Kidney capillary endothelial cell (primary cell): ENCODE measurements around the gene SLC16A10.

ENCODE experiments used
- DNase-seq: peaks from one replicate; pipeline ENCODE4 v3.0.0-alpha.2; 2018; ENCODE audit warnings: low spot score

SLC16A10 gene

GRCh38 chr6:111260570-111261298, 173.4 kb downstream of the SLC16A10 start:
- DNase-seq = no peak

DNA sequence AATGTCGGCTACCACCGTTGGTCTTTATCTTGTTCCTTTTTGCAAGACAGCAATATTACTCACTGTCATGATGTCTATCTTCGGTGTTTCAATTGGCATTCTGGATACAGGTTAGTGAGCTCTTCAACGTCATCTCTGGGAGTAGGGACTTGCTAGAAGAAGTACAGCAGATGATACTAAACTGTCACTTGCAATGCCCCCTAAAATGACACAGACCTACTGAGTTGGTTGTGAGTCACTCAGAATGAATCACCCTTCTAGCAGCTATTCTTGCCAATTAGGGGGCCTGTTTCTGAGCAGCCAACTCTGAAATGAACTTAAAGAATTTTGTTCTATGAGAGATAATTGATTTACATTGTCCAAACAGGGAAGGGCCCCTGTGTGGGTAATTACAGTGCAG, 176.5 kb downstream of the SLC16A10 start:
- peak; percentile 59 for DNase-seq

GRCh38 chr6:111265842-111266241, 178.5 kb downstream of the SLC16A10 start:
- DNase-seq = no peak

DNA sequence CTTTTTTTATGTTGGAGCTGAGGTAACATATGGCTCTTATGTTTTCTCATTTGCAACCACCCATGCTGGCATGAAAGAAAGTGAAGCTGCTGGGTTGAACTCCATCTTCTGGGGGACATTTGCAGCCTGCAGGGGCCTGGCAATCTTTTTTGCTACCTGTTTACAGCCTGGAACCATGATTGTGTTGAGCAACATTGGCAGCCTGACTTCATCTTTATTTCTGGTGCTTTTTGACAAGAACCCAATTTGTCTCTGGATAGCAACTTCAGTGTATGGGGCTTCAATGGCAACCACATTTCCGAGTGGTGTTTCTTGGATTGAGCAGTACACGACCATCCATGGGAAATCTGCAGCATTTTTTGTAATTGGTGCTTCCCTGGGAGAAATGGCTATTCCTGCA, 179.0 kb downstream of the SLC16A10 start:
- DNase-seq = no peak

GRCh38 chr6:111267764-111268333, 180.5 kb downstream of the SLC16A10 start:
- no peak for DNase-seq

DNA sequence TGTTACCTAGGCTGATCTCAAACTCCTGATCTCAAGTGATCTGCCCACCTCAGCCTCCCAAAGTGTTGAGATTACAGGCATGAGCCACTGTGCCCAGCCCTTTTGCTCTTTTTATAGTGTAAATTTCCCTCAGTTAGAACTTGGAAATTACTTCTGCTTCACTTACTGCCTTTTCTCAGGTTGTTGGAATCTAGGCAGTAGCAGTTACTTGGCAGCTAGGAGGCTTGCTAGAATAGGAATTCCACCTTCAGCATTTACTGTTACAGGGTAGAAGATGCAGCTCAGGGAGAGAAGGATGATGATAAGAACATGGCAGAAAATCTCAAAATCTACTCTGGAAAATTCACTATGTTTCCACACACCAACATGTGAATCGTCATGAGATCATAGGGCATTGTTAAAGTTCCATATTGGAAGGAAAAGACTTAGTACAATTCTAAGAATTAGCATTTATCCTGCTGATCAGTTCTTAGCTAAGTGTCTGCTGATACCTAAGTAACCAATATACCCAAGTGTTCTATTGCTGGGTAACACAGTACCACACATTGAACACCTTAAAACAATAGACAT, 182.2 kb downstream of the SLC16A10 start:
- DNase-seq = no peak

- DNase-seq = no peak
Measured at GRCh38 chr6:111270121-111270520, 182.8 kb downstream of the SLC16A10 start.

DNA sequence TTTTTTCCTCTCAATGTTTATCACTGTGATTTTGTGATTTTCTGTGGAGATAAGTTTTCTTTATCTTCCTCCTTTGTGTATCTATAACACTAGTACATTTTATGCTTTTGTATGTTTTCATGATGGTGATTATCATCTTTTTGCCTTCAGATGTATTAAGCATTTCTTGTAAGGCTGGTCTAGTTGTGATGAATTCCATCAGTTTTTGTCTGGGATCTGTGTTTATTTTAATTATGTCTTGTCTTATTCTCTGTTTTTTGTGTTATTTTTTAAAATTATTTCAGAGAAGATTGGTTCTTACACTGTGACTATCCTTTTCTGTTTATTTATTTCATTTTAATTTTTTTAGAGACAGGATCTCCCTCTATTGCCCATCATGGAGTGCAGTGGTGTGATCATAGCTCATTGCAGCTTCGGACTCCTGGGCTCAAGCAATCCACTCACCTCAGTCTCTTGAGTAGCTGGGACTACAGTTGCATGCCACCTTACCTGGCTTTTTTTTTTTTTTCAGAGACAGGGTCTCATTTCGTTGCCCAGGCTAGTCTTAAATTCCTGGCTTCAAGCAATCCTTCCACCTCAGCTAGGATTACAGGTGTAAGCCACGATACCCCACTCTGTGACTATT, 187.4 kb downstream of the SLC16A10 start:
- DNase-seq = no peak

- DNase-seq = no peak
Measured at GRCh38 chr6:111276335-111276734, 189.0 kb downstream of the SLC16A10 start.

GRCh38 chr6:111276736-111277135, 189.4 kb downstream of the SLC16A10 start:
- no peak for DNase-seq

DNA sequence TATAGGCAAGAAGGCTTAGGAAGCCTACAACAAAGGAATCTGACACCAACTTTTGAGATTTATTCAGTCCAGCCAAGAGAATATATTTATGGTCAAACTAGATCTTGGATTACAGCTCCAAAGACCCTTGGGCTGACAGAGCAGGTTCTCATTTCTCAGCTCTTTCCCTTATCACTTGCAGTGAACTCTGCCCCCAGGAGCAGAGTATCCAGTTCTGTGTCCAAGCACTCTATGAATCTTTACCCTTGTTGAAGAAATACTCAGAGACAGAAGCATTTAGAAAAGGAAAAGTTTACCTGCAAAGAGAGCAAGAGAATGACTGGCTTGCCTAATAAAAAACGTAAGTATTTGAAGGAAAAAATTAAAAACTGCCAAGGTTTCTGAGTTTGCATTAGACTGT, 190.5 kb downstream of the SLC16A10 start:
- no peak for DNase-seq

GRCh38 chr6:111278731-111279130, 191.4 kb downstream of the SLC16A10 start:
- DNase-seq = no peak

GRCh38 chr6:111280445-111280955, 193.2 kb downstream of the SLC16A10 start:
- DNase-seq = no peak
